ENCODE data around the gene ADK. TPM values are rescaled to one million over a fixed set of nuclear protein-coding genes. Genes with fewer than 3 reads are reported as not detected.

ADK gene
- total RNA-seq, 1 donor from 2014 or later: 53.0 TPM

- no peak overlapping the region for H3K4me3 ChIP-seq
- H3K27ac ChIP-seq: no peak overlapping the region
- ATAC-seq: no peak
- H3K9me3 ChIP-seq: no peaks in the 10 kb centered on the region
- no peaks in the 10 kb centered on the region for H3K27me3 ChIP-seq
- H3K36me3 ChIP-seq: no peaks in the 10 kb centered on the region
- no peak for DNase-seq
- no peak for TF ChIP-seq CTCF (IDR thresholded peaks at IDR 0.05)
- intact Hi-C loops (cut with DNase I): no loop called here
- H3K4me1 ChIP-seq: no peaks in the 10 kb centered on the region
Observed at GRCh38 chr10:74480778-74481177, 329.8 kb downstream of the ADK start.

- Histone ChIP-seq H3K9me3 (no peaks in the 10 kb centered on the region), H3K27ac (no peak overlapping the region), H3K4me1 (no peaks in the 10 kb centered on the region), H3K27me3 (no peaks in the 10 kb centered on the region), H3K4me3 (no peak overlapping the region), H3K36me3 (no peaks in the 10 kb centered on the region)
- no peak for DNase-seq
- ATAC-seq: no peak
- intact Hi-C loops (cut with DNase I): no loop called here
- TF ChIP-seq CTCF (IDR thresholded peaks at IDR 0.05): no peak
Observed at GRCh38 chr10:74483356-74483755, 332.3 kb downstream of the ADK start.

- TF ChIP-seq CTCF (IDR thresholded peaks at IDR 0.05): no peak
- no peak for ATAC-seq
- Histone ChIP-seq H3K4me3 (no peak overlapping the region), H3K9me3 (no peaks in the 10 kb centered on the region), H3K36me3 (no peaks in the 10 kb centered on the region), H3K27me3 (no peaks in the 10 kb centered on the region), H3K27ac (no peak overlapping the region), H3K4me1 (no peaks in the 10 kb centered on the region)
- no peak for DNase-seq
- intact Hi-C loops (cut with DNase I): no loop called here
Observed at GRCh38 chr10:74485283-74485682, 334.3 kb downstream of the ADK start.

- no peak for TF ChIP-seq CTCF (IDR thresholded peaks at IDR 0.05)
- Histone ChIP-seq H3K4me1 (no peaks in the 10 kb centered on the region), H3K27me3 (no peaks in the 10 kb centered on the region), H3K27ac (no peak overlapping the region), H3K4me3 (no peak overlapping the region), H3K9me3 (no peaks in the 10 kb centered on the region), H3K36me3 (no peaks in the 10 kb centered on the region)
- DNase-seq (no peak), ATAC-seq (no peak)
- intact Hi-C loops (cut with DNase I): no loop called here
Observed at GRCh38 chr10:74486659-74487058, 335.6 kb downstream of the ADK start.

GRCh38 chr10:74488907-74489306, 337.9 kb downstream of the ADK start:
- no peaks in the 10 kb centered on the region for H3K4me1 ChIP-seq
- ATAC-seq (no peak), DNase-seq (no peak)
- H3K9me3 ChIP-seq: no peaks in the 10 kb centered on the region
- no peak overlapping the region for H3K4me3 ChIP-seq
- no peaks in the 10 kb centered on the region for H3K27me3 ChIP-seq
- intact Hi-C loops (cut with DNase I): no loop called here
- no peaks in the 10 kb centered on the region for H3K36me3 ChIP-seq
- H3K27ac ChIP-seq: no peak overlapping the region
- TF ChIP-seq CTCF (IDR thresholded peaks at IDR 0.05): no peak

- intact Hi-C loops (cut with DNase I): no loop called here
- Histone ChIP-seq H3K27me3 (no peaks in the 10 kb centered on the region), H3K4me1 (no peaks in the 10 kb centered on the region), H3K27ac (no peak overlapping the region), H3K9me3 (no peaks in the 10 kb centered on the region), H3K36me3 (no peaks in the 10 kb centered on the region), H3K4me3 (no peak overlapping the region)
- TF ChIP-seq CTCF (IDR thresholded peaks at IDR 0.05): no peak
- DNase-seq (no peak), ATAC-seq (no peak)
Observed at GRCh38 chr10:74490551-74490950, 339.5 kb downstream of the ADK start.

All from upper lobe of right lung (tissue), 1 donor.